ENCODE results near the gene PFKFB2. TPM values are rescaled to one million over a fixed set of nuclear protein-coding genes. Genes with fewer than 3 reads are reported as not detected.

The PFKFB2 gene
- total RNA-seq, 6 experiments from 2014 or later = 2.9 to 6.1 (median 5.1) TPM

GRCh38 chr1:207109004-207109403 lies 55.9 kb downstream of the PFKFB2 start:
- H3K27ac ChIP-seq = peak overlapping the region in 1 of 3 donors; percentile 95
- H3K36me3 ChIP-seq = peaks cover 0 to 11% (median 2%) of the 10 kb centered on the region in 4 donors
- peaks cover 0 to 40% (median 11%) of the 10 kb centered on the region in 4 donors for H3K4me1 ChIP-seq
- 100% methylated on average over 2 of the region's 3 CpGs for WGBS (ENCODE audit: insufficient coverage, low coverage, low lambda C conversion rate, missing lambda C conversion rate)
- no peaks in the 10 kb centered on the region for H3K27me3 ChIP-seq
- H3K9me3 ChIP-seq = no peaks in the 10 kb centered on the region
- peak in 1 of 3 donors; percentile 34 for DNase-seq
- peak; percentile 11 to 54 (median 34) for ATAC-seq
- H3K4me3 ChIP-seq = peak overlapping the region in 2 of 3 donors; percentile 59 to 66
- TF ChIP-seq CTCF (IDR thresholded peaks at IDR 0.05) (no peak), POLR2A (IDR thresholded peaks at IDR 0.05) (peak; percentile 36)
- intact Hi-C loops (cut with DNase I) = no loop called here

GRCh38 chr1:207112616-207113296 lies 59.7 kb downstream of the PFKFB2 start:
- ATAC-seq (peak in 2 of 4 donors; percentile 9 to 25), DNase-seq (no peak)
- intact Hi-C loops (cut with DNase I) = no loop called here
- Histone ChIP-seq H3K27me3 (no peaks in the 10 kb centered on the region), H3K9me3 (no peaks in the 10 kb centered on the region), H3K4me1 (peaks cover 0 to 36% (median 11%) of the 10 kb centered on the region in 4 donors), H3K36me3 (peaks cover 0 to 46% (median 15%) of the 10 kb centered on the region in 4 donors), H3K27ac (peak overlapping the region in 1 of 3 donors; percentile 8), H3K4me3 (no peak overlapping the region)
- no peak for TF ChIP-seq CTCF (IDR thresholded peaks at IDR 0.05)
- no peak for TF ChIP-seq POLR2A (IDR thresholded peaks at IDR 0.05)
- 67% methylated on average over 2 of the region's 2 CpGs for WGBS (ENCODE audit: insufficient coverage, low coverage, low lambda C conversion rate, missing lambda C conversion rate)

- no peak for DNase-seq
- TF ChIP-seq CTCF (IDR thresholded peaks at IDR 0.05) (no peak), POLR2A (IDR thresholded peaks at IDR 0.05) (no peak)
- peaks cover 0 to 17% (median 3%) of the 10 kb centered on the region in 4 donors for H3K4me1 ChIP-seq
- no peaks in the 10 kb centered on the region for H3K9me3 ChIP-seq
- intact Hi-C loops (cut with DNase I) = no loop called here
- 62% methylated on average over 5 of the region's 5 CpGs for WGBS (ENCODE audit: insufficient coverage, low coverage, low lambda C conversion rate, missing lambda C conversion rate)
- no peaks in the 10 kb centered on the region for H3K27me3 ChIP-seq
- H3K27ac ChIP-seq = no peak overlapping the region
- peaks cover 0 to 56% (median 16%) of the 10 kb centered on the region in 4 donors for H3K36me3 ChIP-seq
- ATAC-seq = no peak
- H3K4me3 ChIP-seq = no peak overlapping the region
Measured at GRCh38 chr1:207115269-207115668, 62.2 kb downstream of the PFKFB2 start.

- 76% methylated on average over 2 of the region's 3 CpGs for WGBS (ENCODE audit: insufficient coverage, low coverage, low lambda C conversion rate, missing lambda C conversion rate)
- peaks cover 0 to 22% (median 5%) of the 10 kb centered on the region in 4 donors for H3K4me1 ChIP-seq
- intact Hi-C loops (cut with DNase I) = no loop called here
- ATAC-seq = no peak
- H3K27me3 ChIP-seq = no peaks in the 10 kb centered on the region
- TF ChIP-seq CTCF (IDR thresholded peaks at IDR 0.05) (no peak), POLR2A (IDR thresholded peaks at IDR 0.05) (no peak)
- H3K9me3 ChIP-seq = no peaks in the 10 kb centered on the region
- no peak overlapping the region for H3K4me3 ChIP-seq
- DNase-seq = no peak
- H3K36me3 ChIP-seq = peaks cover 3 to 69% (median 25%) of the 10 kb centered on the region in 4 donors
- H3K27ac ChIP-seq = no peak overlapping the region
Measured at GRCh38 chr1:207124389-207124788, 71.3 kb downstream of the PFKFB2 start.
